WTC11 (cell line): ENCODE measurements around the gene KRTAP26-1.

Source experiments
- FOXP1 ChIP-seq: sonication (generic); formaldehyde crosslinking; IDR thresholded peaks from 2 replicates; pipeline ENCODE4 v1.8.0; 2022; ENCODE audit warnings: missing genetic modification reagents, mild to moderate bottlenecking, moderate library complexity, borderline replicate concordance
- NFYB ChIP-seq: sonication (generic); formaldehyde crosslinking; conservative IDR thresholded peaks from 2 replicates; pipeline ENCODE4 v1.8.0; 2022; ENCODE audit warnings: low read depth, missing genetic modification reagents
- NR2C2 ChIP-seq: sonication (generic); formaldehyde crosslinking; IDR thresholded peaks from 2 replicates; pipeline ENCODE4 v1.8.0; 2022; ENCODE audit warnings: mild to moderate bottlenecking, missing genetic modification reagents
- PRRX2 ChIP-seq: fragments of 250-450 bp; sonication (Bioruptor Pico); IDR thresholded peaks from 2 replicates; pipeline ENCODE4 v1.8.0; 2021; ENCODE audit warnings: mild to moderate bottlenecking
- RELA ChIP-seq: sonication (generic); formaldehyde crosslinking; IDR thresholded peaks from 2 replicates; pipeline ENCODE4 v1.8.1; 2022; ENCODE audit warnings: missing genetic modification reagents, mild to moderate bottlenecking, borderline replicate concordance
- ZNF317 ChIP-seq: sonication (generic); formaldehyde crosslinking; IDR thresholded peaks from 2 replicates; pipeline ENCODE4 v1.8.1; 2023; ENCODE audit warnings: low read depth, mild to moderate bottlenecking, moderate library complexity, missing genetic modification reagents, borderline replicate concordance
- TF ChIP-seq, protein P1 (sequence below): fragments of 200-600 bp; IDR thresholded peaks from 2 replicates; pipeline ENCODE4 v1.8.0; 2022; ENCODE audit warnings: antibody characterized with exemption
- TF ChIP-seq, protein P2 (sequence below): sonication (generic); formaldehyde crosslinking; IDR thresholded peaks from 2 replicates; pipeline ENCODE4 v1.8.0; 2022; ENCODE audit warnings: mild to moderate bottlenecking, missing genetic modification reagents
- TF ChIP-seq, protein P3 (sequence below): sonication (generic); formaldehyde crosslinking; IDR thresholded peaks from 2 replicates; pipeline ENCODE4 v1.8.1; 2023; ENCODE audit warnings: mild to moderate bottlenecking, missing genetic modification reagents, moderate library complexity
- TF ChIP-seq, protein P4 (sequence below): sonication (generic); formaldehyde crosslinking; IDR thresholded peaks from 2 replicates; pipeline ENCODE4 v1.8.1; 2023; ENCODE audit warnings: mild to moderate bottlenecking, missing genetic modification reagents
- TF ChIP-seq, protein P5 (sequence below): fragments of 250-450 bp; sonication (Bioruptor Pico); conservative IDR thresholded peaks from 2 replicates; pipeline ENCODE4 v1.9.0; 2021; ENCODE audit warnings: mild to moderate bottlenecking

DNA sequence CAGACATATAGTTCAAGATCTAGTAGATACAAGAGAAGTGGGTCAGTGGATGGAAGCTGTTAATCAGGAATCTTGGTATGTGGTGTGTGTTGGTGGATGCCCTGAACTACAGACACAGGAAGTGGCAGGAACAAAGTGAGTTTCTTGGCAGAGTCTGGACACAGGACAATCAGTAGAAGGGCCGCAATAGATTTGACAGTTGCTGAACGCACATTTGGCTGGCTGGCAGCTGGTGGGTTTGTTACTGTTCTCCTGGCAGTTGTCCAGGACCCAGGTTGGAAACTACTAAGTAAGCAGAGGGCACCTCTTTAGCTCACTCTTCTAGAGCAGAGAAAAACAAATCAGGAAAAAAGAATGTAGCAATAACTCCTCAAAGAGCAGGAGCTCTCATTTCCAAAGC, 13.2 kb downstream of the KRTAP26-1 start:
- TF ChIP-seq, protein P1, sequence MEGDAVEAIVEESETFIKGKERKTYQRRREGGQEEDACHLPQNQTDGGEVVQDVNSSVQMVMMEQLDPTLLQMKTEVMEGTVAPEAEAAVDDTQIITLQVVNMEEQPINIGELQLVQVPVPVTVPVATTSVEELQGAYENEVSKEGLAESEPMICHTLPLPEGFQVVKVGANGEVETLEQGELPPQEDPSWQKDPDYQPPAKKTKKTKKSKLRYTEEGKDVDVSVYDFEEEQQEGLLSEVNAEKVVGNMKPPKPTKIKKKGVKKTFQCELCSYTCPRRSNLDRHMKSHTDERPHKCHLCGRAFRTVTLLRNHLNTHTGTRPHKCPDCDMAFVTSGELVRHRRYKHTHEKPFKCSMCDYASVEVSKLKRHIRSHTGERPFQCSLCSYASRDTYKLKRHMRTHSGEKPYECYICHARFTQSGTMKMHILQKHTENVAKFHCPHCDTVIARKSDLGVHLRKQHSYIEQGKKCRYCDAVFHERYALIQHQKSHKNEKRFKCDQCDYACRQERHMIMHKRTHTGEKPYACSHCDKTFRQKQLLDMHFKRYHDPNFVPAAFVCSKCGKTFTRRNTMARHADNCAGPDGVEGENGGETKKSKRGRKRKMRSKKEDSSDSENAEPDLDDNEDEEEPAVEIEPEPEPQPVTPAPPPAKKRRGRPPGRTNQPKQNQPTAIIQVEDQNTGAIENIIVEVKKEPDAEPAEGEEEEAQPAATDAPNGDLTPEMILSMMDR: no peak
- TF ChIP-seq FOXP1: no peak
- TF ChIP-seq RELA (CRISPR knock-in tag): no peak
- TF ChIP-seq, protein P2, sequence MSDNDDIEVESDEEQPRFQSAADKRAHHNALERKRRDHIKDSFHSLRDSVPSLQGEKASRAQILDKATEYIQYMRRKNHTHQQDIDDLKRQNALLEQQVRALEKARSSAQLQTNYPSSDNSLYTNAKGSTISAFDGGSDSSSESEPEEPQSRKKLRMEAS (CRISPR knock-in tag): no peak
- no peak for TF ChIP-seq NR2C2 (CRISPR knock-in tag)
- TF ChIP-seq, protein P3, sequence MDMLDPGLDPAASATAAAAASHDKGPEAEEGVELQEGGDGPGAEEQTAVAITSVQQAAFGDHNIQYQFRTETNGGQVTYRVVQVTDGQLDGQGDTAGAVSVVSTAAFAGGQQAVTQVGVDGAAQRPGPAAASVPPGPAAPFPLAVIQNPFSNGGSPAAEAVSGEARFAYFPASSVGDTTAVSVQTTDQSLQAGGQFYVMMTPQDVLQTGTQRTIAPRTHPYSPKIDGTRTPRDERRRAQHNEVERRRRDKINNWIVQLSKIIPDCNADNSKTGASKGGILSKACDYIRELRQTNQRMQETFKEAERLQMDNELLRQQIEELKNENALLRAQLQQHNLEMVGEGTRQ (CRISPR knock-in tag): no peak
- no peak for TF ChIP-seq NFYB (CRISPR knock-in tag)
- TF ChIP-seq ZNF317 (CRISPR knock-in tag): no peak
- TF ChIP-seq, protein P4, sequence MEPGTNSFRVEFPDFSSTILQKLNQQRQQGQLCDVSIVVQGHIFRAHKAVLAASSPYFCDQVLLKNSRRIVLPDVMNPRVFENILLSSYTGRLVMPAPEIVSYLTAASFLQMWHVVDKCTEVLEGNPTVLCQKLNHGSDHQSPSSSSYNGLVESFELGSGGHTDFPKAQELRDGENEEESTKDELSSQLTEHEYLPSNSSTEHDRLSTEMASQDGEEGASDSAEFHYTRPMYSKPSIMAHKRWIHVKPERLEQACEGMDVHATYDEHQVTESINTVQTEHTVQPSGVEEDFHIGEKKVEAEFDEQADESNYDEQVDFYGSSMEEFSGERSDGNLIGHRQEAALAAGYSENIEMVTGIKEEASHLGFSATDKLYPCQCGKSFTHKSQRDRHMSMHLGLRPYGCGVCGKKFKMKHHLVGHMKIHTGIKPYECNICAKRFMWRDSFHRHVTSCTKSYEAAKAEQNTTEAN (CRISPR knock-in tag): no peak
- TF ChIP-seq PRRX2: no peak
- TF ChIP-seq, protein P5, sequence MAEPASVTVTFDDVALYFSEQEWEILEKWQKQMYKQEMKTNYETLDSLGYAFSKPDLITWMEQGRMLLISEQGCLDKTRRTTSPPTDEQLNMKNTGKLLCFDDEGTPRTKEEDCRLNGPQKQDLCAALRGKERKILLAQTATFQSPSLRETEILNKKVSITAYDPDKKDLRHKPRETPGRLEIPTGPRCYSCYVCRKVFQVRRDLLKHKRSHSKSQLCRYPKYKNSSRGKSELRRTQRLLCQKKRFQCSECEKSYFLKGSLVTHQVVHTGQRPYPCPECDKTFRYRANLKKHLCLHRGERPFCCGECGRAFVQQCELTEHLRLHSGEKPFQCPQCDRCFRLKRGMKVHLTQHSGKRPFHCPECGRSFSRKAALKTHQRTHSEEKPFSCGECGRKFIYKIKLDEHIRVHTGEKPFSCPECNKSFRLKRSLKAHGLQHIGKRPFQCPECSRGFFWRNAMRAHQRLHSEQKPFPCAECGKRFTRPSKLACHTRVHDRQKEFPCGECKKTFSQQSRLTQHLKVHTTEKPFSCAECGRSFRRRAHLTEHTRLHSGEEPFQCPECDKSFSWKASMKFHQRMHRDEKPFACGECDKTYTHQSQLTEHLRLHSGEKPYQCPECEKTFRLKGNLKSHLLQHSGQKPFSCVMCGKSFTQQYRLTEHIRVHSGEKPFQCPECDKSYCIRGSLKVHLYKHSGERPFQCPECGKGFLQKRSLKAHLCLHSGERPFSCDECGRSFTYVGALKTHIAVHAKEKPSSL (CRISPR knock-in tag): no peak
